Adrenal gland (tissue), 5 donors: ENCODE measurements around the gene CATSPER3.

Experiments used
- CTCF ChIP-seq, 6 experiments: fragments of 450-650 bp in 4 of 6; fragments of 200-600 bp in 2 of 6; sonication (generic) in 1 of 6; IDR thresholded peaks; 1 replicate in 5 of 6; 2 replicates in 1 of 6; pipeline versions ENCODE4 v1.5.1 to v1.8.0; 2016 to 2021; ENCODE audit warnings: antibody characterized with exemption in 6 of 6, mild to moderate bottlenecking in 2 of 6, moderate library complexity in 1 of 6
- POLR2A ChIP-seq, 2 donors: fragments of 450-650 bp; IDR thresholded peaks; one replicate each; pipeline ENCODE4 v1.6.1; 2017; ENCODE audit warnings: antibody characterized with exemption in 2 of 2, mild to moderate bottlenecking in 2 of 2, moderate library complexity in 1 of 2
- donor health status: DM: no; HTN: no; CAD: no.

GRCh38 chr5:135030123-135030955 lies 62.6 kb downstream of the CATSPER3 start:
- TF ChIP-seq CTCF (IDR thresholded peaks at IDR 0.05) = no peak
- TF ChIP-seq POLR2A (IDR thresholded peaks at IDR 0.05) = no peak
